Ovary (tissue), 3 donors: ENCODE results near the gene CACNA1H.

Source experiments
- CTCF ChIP-seq, 3 donors: fragments of 450-650 bp in 2 of 3; fragments of 200-600 bp in 1 of 3; IDR thresholded peaks; one replicate each; pipeline versions ENCODE4 v1.5.1 to v1.8.0; 2016 to 2022; ENCODE audit warnings: antibody characterized with exemption in 3 of 3, mild to moderate bottlenecking in 1 of 3
- EP300 ChIP-seq: sonication (generic); formaldehyde crosslinking; IDR thresholded peaks from one replicate; pipeline ENCODE4 v1.6.1; 2017; ENCODE audit warnings: antibody characterized with exemption
- POLR2A ChIP-seq: fragments of 450-650 bp; IDR thresholded peaks from one replicate; pipeline ENCODE4 v1.6.1; 2017; ENCODE audit warnings: antibody characterized with exemption, mild to moderate bottlenecking, moderate library complexity
- donor health status: DM: no; HTN: no; CAD: no.

- TF ChIP-seq CTCF (IDR thresholded peaks at IDR 0.05) (no peak), POLR2A (no peak), EP300 (no peak)
Observed at GRCh38 chr16:1103636-1103980, 49.3 kb upstream of the CACNA1H start.
